Measurements from ENCODE around the gene ZNF136.

Gene ZNF136
- total RNA-seq: 32.8 to 66.8 (median 57.0) reads per million in 4 experiments

- DNase-seq: peak; percentile 85
Observed at GRCh38 chr19:12162882-12163806, at the start of gene ZNF136. TSS of gene ZNF136 (plus strand) at chr19:12163096. CDS start at chr19:12163204, 108 bp downstream.

GRCh38 chr19:12113121-12113520, 49.8 kb upstream of the ZNF136 start:
- no peak for DNase-seq

GRCh38 chr19:12117201-12117970, 45.5 kb upstream of the ZNF136 start:
- no peak for DNase-seq

- no peak for DNase-seq
Observed at GRCh38 chr19:12126707-12127106, 36.2 kb upstream of the ZNF136 start.

- DNase-seq: no peak
Observed at GRCh38 chr19:12133069-12133468, 29.8 kb upstream of the ZNF136 start.

GRCh38 chr19:12137221-12137940, 25.5 kb upstream of the ZNF136 start:
- peak; percentile 17 for DNase-seq

- DNase-seq: no peak
Observed at GRCh38 chr19:12139269-12139668, 23.6 kb upstream of the ZNF136 start.

- DNase-seq: peak; percentile 82
Observed at GRCh38 chr19:12139885-12140544, 22.9 kb upstream of the ZNF136 start, which contains the start of gene ZNF20. TSS of gene ZNF20 (minus strand) at chr19:12140350. CDS start at chr19:12140182, 168 bp downstream.

GRCh38 chr19:12140545-12141404, 22.1 kb upstream of the ZNF136 start:
- peak; percentile 83 for DNase-seq

- DNase-seq: no peak
Observed at GRCh38 chr19:12141405-12141736, 21.5 kb upstream of the ZNF136 start.

- DNase-seq: no peak
Observed at GRCh38 chr19:12145348-12145747, 17.5 kb upstream of the ZNF136 start.

- DNase-seq: no peak
Observed at GRCh38 chr19:12155324-12155860, 7.5 kb upstream of the ZNF136 start.

GRCh38 chr19:12156223-12157058, 6.5 kb upstream of the ZNF136 start, which contains the start of gene ZNF625:
TSS of gene ZNF625 (minus strand) at chr19:12156734. CDS start at chr19:12156558, 176 bp downstream.
- no peak for DNase-seq

GRCh38 chr19:12159773-12160414, 3.0 kb upstream of the ZNF136 start:
- peak; percentile 1 for DNase-seq

GRCh38 chr19:12162513-12162881, 399 bp upstream of the ZNF136 start:
- DNase-seq: no peak

- DNase-seq: no peak
Observed at GRCh38 chr19:12163826-12164225, 930 bp downstream of the ZNF136 start.

- DNase-seq: no peak
Observed at GRCh38 chr19:12166626-12167025, 3.7 kb downstream of the ZNF136 start.

- DNase-seq: no peak
Observed at GRCh38 chr19:12180377-12180776, 17.5 kb downstream of the ZNF136 start.

GRCh38 chr19:12187625-12188024, 24.7 kb downstream of the ZNF136 start:
- DNase-seq: no peak

Data from effector CD8-positive, alpha-beta T cell (primary cell).